AG04449 (cell line): ENCODE measurements around the gene MEIKIN.

ENCODE experiments used
- CTCF ChIA-PET: fragments of 350-600 bp; formaldehyde crosslinking; extraction: SDS; loops from one replicate; lab custom pipeline; 2021; ENCODE audit warnings: antibody characterized with exemption; lab: Yijun Ruan, JAX
- POLR2A ChIA-PET: fragments of 400-600, 350-600 bp; formaldehyde crosslinking; extraction: SDS; loops from one replicate; lab custom pipeline; 2020; ENCODE audit warnings: antibody characterized with exemption, inconsistent platforms; lab: Yijun Ruan, JAX
- DNase-seq: peaks from one replicate; pipeline ENCODE4 v3.0.0-alpha.2; 2010; ENCODE audit warnings: low read depth, low spot score
- H3K4me3 ChIP-seq: 2 replicates; pipeline ENCODE4 v1.5.1; 2011; ENCODE audit warnings: low read depth, mild to moderate bottlenecking, control low read depth, low read length
- TF ChIP-seq, protein P1 (sequence below): IDR thresholded peaks from one replicate; pipeline ENCODE4 v1.5.1; 2011; ENCODE audit warnings: mild to moderate bottlenecking, moderate library complexity, low read length, control low read depth, inconsistent platforms; ENCODE audit not compliant: insufficient read depth; ENCODE audit errors: missing control alignments

MEIKIN gene

GRCh38 chr5:131939690-131940345 lies 5.6 kb downstream of the MEIKIN start:
- no peak overlapping the region for H3K4me3 ChIP-seq
- no peak for DNase-seq
- ChIA-PET CTCF (no interaction called here), POLR2A (no interaction called here)
- TF ChIP-seq, protein P1, sequence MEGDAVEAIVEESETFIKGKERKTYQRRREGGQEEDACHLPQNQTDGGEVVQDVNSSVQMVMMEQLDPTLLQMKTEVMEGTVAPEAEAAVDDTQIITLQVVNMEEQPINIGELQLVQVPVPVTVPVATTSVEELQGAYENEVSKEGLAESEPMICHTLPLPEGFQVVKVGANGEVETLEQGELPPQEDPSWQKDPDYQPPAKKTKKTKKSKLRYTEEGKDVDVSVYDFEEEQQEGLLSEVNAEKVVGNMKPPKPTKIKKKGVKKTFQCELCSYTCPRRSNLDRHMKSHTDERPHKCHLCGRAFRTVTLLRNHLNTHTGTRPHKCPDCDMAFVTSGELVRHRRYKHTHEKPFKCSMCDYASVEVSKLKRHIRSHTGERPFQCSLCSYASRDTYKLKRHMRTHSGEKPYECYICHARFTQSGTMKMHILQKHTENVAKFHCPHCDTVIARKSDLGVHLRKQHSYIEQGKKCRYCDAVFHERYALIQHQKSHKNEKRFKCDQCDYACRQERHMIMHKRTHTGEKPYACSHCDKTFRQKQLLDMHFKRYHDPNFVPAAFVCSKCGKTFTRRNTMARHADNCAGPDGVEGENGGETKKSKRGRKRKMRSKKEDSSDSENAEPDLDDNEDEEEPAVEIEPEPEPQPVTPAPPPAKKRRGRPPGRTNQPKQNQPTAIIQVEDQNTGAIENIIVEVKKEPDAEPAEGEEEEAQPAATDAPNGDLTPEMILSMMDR, result no peak

DNA sequence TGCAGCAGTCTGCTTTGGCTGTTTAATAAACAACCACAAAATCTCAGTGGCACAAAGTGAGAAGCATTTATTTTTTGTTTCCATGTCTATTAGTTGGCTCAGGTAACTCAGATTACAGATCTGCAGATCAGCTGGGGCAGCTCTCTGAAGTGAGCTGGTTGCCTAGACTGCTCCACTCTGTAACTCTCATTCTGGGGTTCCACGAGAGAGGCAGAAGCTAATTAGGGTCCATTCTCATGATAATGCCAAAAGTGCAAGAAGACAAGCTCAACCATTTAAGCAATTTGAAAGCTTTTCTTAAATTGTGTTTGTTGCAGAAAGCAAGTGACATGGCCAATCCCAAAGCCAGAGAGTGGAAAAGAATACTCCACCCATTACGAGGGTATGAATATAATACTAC lies 13.2 kb downstream of the MEIKIN start:
- ChIA-PET CTCF (no interaction called here), POLR2A (no interaction called here)
- TF ChIP-seq, protein P1, result no peak
- H3K4me3 ChIP-seq, result no peak overlapping the region
- no peak for DNase-seq

GRCh38 chr5:131928957-131929356 lies 16.5 kb downstream of the MEIKIN start:
- DNase-seq, result no peak
- H3K4me3 ChIP-seq, result no peak overlapping the region
- TF ChIP-seq, protein P1, result no peak
- ChIA-PET CTCF (no interaction called here), POLR2A (no interaction called here)

DNA sequence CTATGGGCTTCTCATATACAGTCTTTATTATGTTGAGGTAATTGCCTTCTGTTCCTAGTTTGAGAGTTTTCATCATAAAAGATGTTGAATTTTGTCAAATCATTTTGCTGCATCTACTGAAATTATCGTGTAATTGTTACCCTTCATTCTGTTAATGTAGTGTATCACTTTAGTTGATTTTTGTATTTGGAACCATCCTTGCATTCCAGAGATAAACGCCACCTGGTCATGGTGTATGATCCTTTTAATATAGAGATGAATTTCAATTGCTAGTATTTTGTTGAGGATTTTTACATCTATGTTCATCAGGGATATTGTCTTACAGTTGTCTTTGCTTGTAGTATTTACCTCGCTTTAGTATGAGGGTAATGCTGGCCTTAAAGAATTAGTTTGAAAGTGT lies 19.3 kb downstream of the MEIKIN start:
- ChIA-PET POLR2A (no interaction called here), CTCF (no interaction called here)
- TF ChIP-seq, protein P1, result no peak
- no peak for DNase-seq
- H3K4me3 ChIP-seq, result no peak overlapping the region

DNA sequence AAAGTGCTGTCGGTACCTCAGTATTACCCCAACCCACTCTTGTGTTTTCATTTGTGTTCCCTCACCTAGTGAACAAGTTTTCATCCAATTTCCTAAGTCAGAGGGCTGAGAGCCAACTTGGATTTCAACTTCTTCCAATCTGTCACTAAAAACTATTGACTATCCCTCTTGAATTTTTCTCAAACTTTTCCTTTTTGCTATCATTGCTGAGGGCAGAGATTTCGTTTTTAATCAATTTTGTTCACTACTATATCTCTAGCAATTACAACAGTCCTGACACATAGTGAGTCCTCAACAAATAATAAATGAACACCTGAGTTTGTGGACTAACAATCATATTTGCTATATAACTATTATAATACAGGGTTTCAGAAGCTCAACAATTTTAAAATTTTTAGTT lies 29.0 kb downstream of the MEIKIN start:
- no peak for DNase-seq
- CTCF ChIA-PET, result interaction anchor here (0.6 kb wide), 1 partner anchor 886 kb away, joined by 4 read pairs; no protein-coding TSS in a partner anchor
- H3K4me3 ChIP-seq, result no peak overlapping the region
- TF ChIP-seq, protein P1, result no peak
- POLR2A ChIA-PET, result no interaction called here

DNA sequence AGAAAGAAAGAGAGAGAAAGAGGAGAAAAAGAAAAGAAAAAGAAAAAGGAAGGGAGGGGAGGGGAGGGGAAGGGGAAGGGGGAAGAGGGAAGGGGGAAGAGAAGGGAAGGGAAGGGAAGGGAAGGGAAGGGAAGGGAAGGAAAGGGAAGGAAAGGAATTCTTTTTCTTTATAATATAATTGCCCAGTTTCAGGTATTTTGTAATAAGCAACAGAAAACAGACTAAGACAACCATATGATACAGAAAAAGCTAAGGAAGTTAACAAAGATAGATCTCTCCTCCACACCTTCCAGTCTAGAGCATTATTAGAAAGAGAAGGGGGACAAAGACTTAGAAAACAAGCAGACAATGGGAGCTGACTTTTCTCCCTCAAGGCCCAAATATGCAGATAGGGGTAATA lies 31.0 kb downstream of the MEIKIN start:
- TF ChIP-seq, protein P1, result no peak
- CTCF ChIA-PET, result no interaction called here
- POLR2A ChIA-PET, result no interaction called here

More for the DNA sequence above, 31.0 kb downstream of the MEIKIN start:
- no peak overlapping the region for H3K4me3 ChIP-seq
- no peak for DNase-seq
